ENCODE results near the gene ZNF189.

Gene ZNF189

GRCh38 chr9:101387871-101388506 lies 10.7 kb upstream of the ZNF189 start:
- ChIA-PET POLR2A (no interaction called here), CTCF (interaction anchor here (1.0 to 1.8 kb wide), 8 partner anchors 7 to 674 kb away, joined by 3 to 9 read pairs (median 6); partner anchors contain the start of genes MRPL50 and ZNF189)
- peak; percentile 31 for TF ChIP-seq CTCF (IDR thresholded peaks at IDR 0.05; ENCODE audit: control extremely low read depth, extremely low read depth, low read depth, missing control alignments)
- no peak for DNase-seq (ENCODE audit: extremely low spot score)

- TF ChIP-seq CTCF (IDR thresholded peaks at IDR 0.05; ENCODE audit: control extremely low read depth, extremely low read depth, low read depth, missing control alignments): peak; percentile 22
- no peak for DNase-seq (ENCODE audit: extremely low spot score)
- ChIA-PET CTCF (interaction anchor here (1.0 to 1.8 kb wide), 8 partner anchors 8 to 675 kb away, joined by 3 to 9 read pairs (median 6); partner anchors contain the start of genes MRPL50 and ZNF189), POLR2A (no interaction called here)
Measured at GRCh38 chr9:101388507-101388993, 10.1 kb upstream of the ZNF189 start.

- POLR2A ChIA-PET: no interaction called here
- CTCF ChIA-PET: no interaction called here
- no peak for TF ChIP-seq CTCF (IDR thresholded peaks at IDR 0.05; ENCODE audit: control extremely low read depth, extremely low read depth, low read depth, missing control alignments)
- no peak for DNase-seq (ENCODE audit: extremely low spot score)
Measured at GRCh38 chr9:101393135-101393534, 5.5 kb upstream of the ZNF189 start.

GRCh38 chr9:101394687-101395086 lies 4.0 kb upstream of the ZNF189 start:
- ChIA-PET POLR2A (no interaction called here), CTCF (no interaction called here)

GRCh38 chr9:101397746-101398067 lies 944 bp upstream of the ZNF189 start:
- TF ChIP-seq CTCF (IDR thresholded peaks at IDR 0.05; ENCODE audit: control extremely low read depth, extremely low read depth, low read depth, missing control alignments): no peak
- POLR2A ChIA-PET: no interaction called here
- DNase-seq (ENCODE audit: extremely low spot score): no peak
- CTCF ChIA-PET: interaction anchor here (2.0 kb wide), 1 partner anchor 9 kb away, joined by 9 read pairs; no protein-coding TSS in a partner anchor

More at GRCh38 chr9:101394687-101395086, 4.0 kb upstream of the ZNF189 start:
- no peak for TF ChIP-seq CTCF (IDR thresholded peaks at IDR 0.05; ENCODE audit: control extremely low read depth, extremely low read depth, low read depth, missing control alignments)
- no peak for DNase-seq (ENCODE audit: extremely low spot score)

GRCh38 chr9:101398930-101399642 lies 435 bp downstream of the ZNF189 start:
- TF ChIP-seq CTCF (IDR thresholded peaks at IDR 0.05; ENCODE audit: control extremely low read depth, extremely low read depth, low read depth, missing control alignments): no peak
- ChIA-PET CTCF (interaction anchor here (0.8 to 2.0 kb wide), 5 partner anchors 11 to 60 kb away, joined by 3 to 9 read pairs (median 5); no protein-coding TSS in a partner anchor), POLR2A (interaction anchor here (0.7 to 1.6 kb wide), 2 partner anchors 9 to 1054 kb away, joined by 6 read pairs; no protein-coding TSS in a partner anchor)
- DNase-seq (ENCODE audit: extremely low spot score): no peak

All from GM10248 (cell line).